ENCODE results near the gene CAPN15. TPM values are rescaled to one million over a fixed set of nuclear protein-coding genes. Genes with fewer than 3 reads are reported as not detected.
A peak's percentile ranks its signal among the peaks of the same experiment; 100 is the strongest.

The CAPN15 gene
- total RNA-seq, 1 donor from 2014 or later = 57.4 TPM

GRCh38 chr16:508884-509736, 18.4 kb upstream of the CAPN15 start:
- Mint-ChIP-seq H3K36me3 (ENCODE audit: insufficient read depth) (peaks cover 12% of the 10 kb centered on the region), H3K27ac (peak overlapping the region; percentile 27), H3K4me1 (ENCODE audit: low read depth) (peaks cover 2% of the 10 kb centered on the region), H3K9me3 (ENCODE audit: low read depth) (no peaks in the 10 kb centered on the region), H3K4me3 (ENCODE audit: low read depth) (no peak overlapping the region), H3K27me3 (no peaks in the 10 kb centered on the region)
- DNase-seq (ENCODE audit: low spot score, unreplicated experiment) = no peak
- TF ChIP-seq CTCF (IDR thresholded peaks at IDR 0.05; ENCODE audit: unreplicated experiment) = no peak

GRCh38 chr16:510066-510825, 17.3 kb upstream of the CAPN15 start:
- no peaks in the 10 kb centered on the region for H3K27me3 Mint-ChIP-seq
- peaks cover 2% of the 10 kb centered on the region for H3K4me1 Mint-ChIP-seq (ENCODE audit: low read depth)

GRCh38 chr16:512802-513201, 14.7 kb upstream of the CAPN15 start:
- TF ChIP-seq CTCF (IDR thresholded peaks at IDR 0.05; ENCODE audit: unreplicated experiment) = no peak
- H3K4me3 Mint-ChIP-seq (ENCODE audit: low read depth) = no peak overlapping the region

More at GRCh38 chr16:510066-510825, 17.3 kb upstream of the CAPN15 start:
- Mint-ChIP-seq H3K36me3 (ENCODE audit: insufficient read depth) (peaks cover 16% of the 10 kb centered on the region), H3K4me3 (ENCODE audit: low read depth) (no peak overlapping the region), H3K9me3 (ENCODE audit: low read depth) (no peaks in the 10 kb centered on the region), H3K27ac (no peak overlapping the region)
- DNase-seq (ENCODE audit: low spot score, unreplicated experiment) = no peak
- no peak for TF ChIP-seq CTCF (IDR thresholded peaks at IDR 0.05; ENCODE audit: unreplicated experiment)

GRCh38 chr16:513950-514349, 13.6 kb upstream of the CAPN15 start:
- no peaks in the 10 kb centered on the region for H3K9me3 Mint-ChIP-seq (ENCODE audit: low read depth)
- no peak for TF ChIP-seq CTCF (IDR thresholded peaks at IDR 0.05; ENCODE audit: unreplicated experiment)

More at GRCh38 chr16:512802-513201, 14.7 kb upstream of the CAPN15 start:
- Mint-ChIP-seq H3K9me3 (ENCODE audit: low read depth) (no peaks in the 10 kb centered on the region), H3K4me1 (ENCODE audit: low read depth) (peaks cover 2% of the 10 kb centered on the region), H3K27me3 (no peaks in the 10 kb centered on the region), H3K27ac (peak overlapping the region; percentile 79), H3K36me3 (ENCODE audit: insufficient read depth) (peaks cover 15% of the 10 kb centered on the region)
- DNase-seq (ENCODE audit: low spot score, unreplicated experiment) = no peak

GRCh38 chr16:515175-515938, 12.2 kb upstream of the CAPN15 start:
- Mint-ChIP-seq H3K27me3 (no peaks in the 10 kb centered on the region), H3K36me3 (ENCODE audit: insufficient read depth) (peaks cover 13% of the 10 kb centered on the region), H3K4me1 (ENCODE audit: low read depth) (peaks cover 2% of the 10 kb centered on the region), H3K9me3 (ENCODE audit: low read depth) (no peaks in the 10 kb centered on the region), H3K4me3 (ENCODE audit: low read depth) (no peak overlapping the region), H3K27ac (no peak overlapping the region)
- TF ChIP-seq CTCF (IDR thresholded peaks at IDR 0.05; ENCODE audit: unreplicated experiment) = no peak
- DNase-seq (ENCODE audit: low spot score, unreplicated experiment) = no peak

More at GRCh38 chr16:513950-514349, 13.6 kb upstream of the CAPN15 start:
- Mint-ChIP-seq H3K27ac (no peak overlapping the region), H3K4me3 (ENCODE audit: low read depth) (no peak overlapping the region), H3K4me1 (ENCODE audit: low read depth) (peaks cover 2% of the 10 kb centered on the region), H3K36me3 (ENCODE audit: insufficient read depth) (peaks cover 13% of the 10 kb centered on the region), H3K27me3 (no peaks in the 10 kb centered on the region)
- DNase-seq (ENCODE audit: low spot score, unreplicated experiment) = no peak

Measured in progenitor cell of endocrine pancreas (in vitro differentiated cells).